Esophagus muscularis mucosa (tissue), 4 donors: ENCODE data around the gene JPH4.

Experiments
- EP300 ChIP-seq: sonication (generic); formaldehyde crosslinking; IDR thresholded peaks from one replicate; pipeline ENCODE4 v1.6.1; 2017; ENCODE audit warnings: antibody characterized with exemption
- POLR2A ChIP-seq: fragments of 450-650 bp; IDR thresholded peaks from one replicate; pipeline ENCODE4 v1.6.1; 2017; ENCODE audit warnings: antibody characterized with exemption, moderate library complexity, mild to moderate bottlenecking, low read depth
- TF ChIP-seq, protein P1 (sequence below), 3 experiments: fragments of 200-600 bp in 2 of 3; fragments of 450-650 bp in 1 of 3; sonication (generic) in 2 of 3; IDR thresholded peaks; one replicate each; pipeline ENCODE4 v1.5.1; 2017 to 2019; ENCODE audit warnings: antibody characterized with exemption in 3 of 3, mild to moderate bottlenecking in 2 of 3, moderate library complexity in 1 of 3

DNA sequence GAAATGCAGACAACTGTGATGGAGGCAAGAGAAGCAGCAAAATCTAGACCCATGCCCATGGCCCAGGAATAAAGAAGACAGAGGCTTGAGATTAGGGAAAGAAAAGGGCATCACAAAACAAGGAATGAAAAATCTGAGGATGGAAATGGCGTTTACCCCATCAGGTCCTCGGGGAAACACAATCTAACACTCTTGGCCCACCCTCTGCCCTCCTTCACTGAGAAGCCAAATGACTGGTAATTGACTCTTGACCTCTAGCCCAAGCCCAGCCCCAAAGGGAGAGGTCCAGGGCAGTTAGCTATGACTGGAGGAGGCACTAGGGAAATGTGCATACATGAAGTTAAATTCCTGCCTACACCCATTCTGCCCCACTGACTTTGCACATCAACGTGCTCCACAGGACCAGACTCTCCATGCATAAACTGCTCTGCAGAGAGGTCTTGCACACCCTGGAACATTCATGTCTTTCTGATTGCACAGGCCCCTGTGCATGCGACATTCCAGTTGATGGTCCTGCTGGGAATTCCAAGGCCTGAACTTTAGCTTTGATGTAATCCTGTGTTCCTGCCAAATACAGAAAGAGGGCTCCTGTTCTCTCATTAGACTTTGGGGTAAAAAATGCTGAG lies 32.7 kb downstream of the JPH4 start:
- no peak for TF ChIP-seq EP300
- TF ChIP-seq, protein P1, sequence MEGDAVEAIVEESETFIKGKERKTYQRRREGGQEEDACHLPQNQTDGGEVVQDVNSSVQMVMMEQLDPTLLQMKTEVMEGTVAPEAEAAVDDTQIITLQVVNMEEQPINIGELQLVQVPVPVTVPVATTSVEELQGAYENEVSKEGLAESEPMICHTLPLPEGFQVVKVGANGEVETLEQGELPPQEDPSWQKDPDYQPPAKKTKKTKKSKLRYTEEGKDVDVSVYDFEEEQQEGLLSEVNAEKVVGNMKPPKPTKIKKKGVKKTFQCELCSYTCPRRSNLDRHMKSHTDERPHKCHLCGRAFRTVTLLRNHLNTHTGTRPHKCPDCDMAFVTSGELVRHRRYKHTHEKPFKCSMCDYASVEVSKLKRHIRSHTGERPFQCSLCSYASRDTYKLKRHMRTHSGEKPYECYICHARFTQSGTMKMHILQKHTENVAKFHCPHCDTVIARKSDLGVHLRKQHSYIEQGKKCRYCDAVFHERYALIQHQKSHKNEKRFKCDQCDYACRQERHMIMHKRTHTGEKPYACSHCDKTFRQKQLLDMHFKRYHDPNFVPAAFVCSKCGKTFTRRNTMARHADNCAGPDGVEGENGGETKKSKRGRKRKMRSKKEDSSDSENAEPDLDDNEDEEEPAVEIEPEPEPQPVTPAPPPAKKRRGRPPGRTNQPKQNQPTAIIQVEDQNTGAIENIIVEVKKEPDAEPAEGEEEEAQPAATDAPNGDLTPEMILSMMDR (IDR thresholded peaks at IDR 0.05), result no peak
- TF ChIP-seq POLR2A, result no peak
